Measurements from ENCODE around the gene ACIN1. TPM values are rescaled to one million over a fixed set of nuclear protein-coding genes. Genes with fewer than 3 reads are reported as not detected.

ACIN1 gene
- total and polyA plus RNA-seq, 2 of the 13 experiments (the other 11 are each of a cell fraction or from before 2014, with no cell fraction given) = 165 to 183 TPM

GRCh38 chr14:23105348-23105824 lies 10.4 kb upstream of the ACIN1 start:
- ATAC-seq (no peak), DNase-seq (ENCODE audit: low spot score) (no peak), FAIRE-seq (no peak)
- Histone ChIP-seq H3K36me3 (replicated peaks in 1 of 2; ENCODE audit: control insufficient read depth in 1 of 2, insufficient read depth in 2 of 2, low read length in 2 of 2) (no peaks in the 10 kb centered on the region), H4K20me1 (ENCODE audit: insufficient read depth, low read length) (no peaks in the 10 kb centered on the region), H3K4me1 (ENCODE audit: insufficient read depth, low read length) (peaks cover 40% of the 10 kb centered on the region), H3K27ac (ENCODE audit: extremely low read length, insufficient read depth, low read length) (no peak overlapping the region), H2AFZ (ENCODE audit: low read length) (no peak overlapping the region), H3K4me2 (ENCODE audit: low read depth, low read length) (peak overlapping the region; percentile 70), H3K27me3 (ENCODE audit: control insufficient read depth in 1 of 2, insufficient read depth in 2 of 2, low read length in 2 of 2) (peaks cover 8 to 54% of the 10 kb centered on the region in 2 experiments), H3K9me3 (ENCODE audit: low read length) (no peaks in the 10 kb centered on the region), H3K9ac (ENCODE audit: insufficient read depth, low read depth, low read length) (no peak overlapping the region), H3K4me3 (replicated peaks in 1 of 3; ENCODE audit: insufficient read depth in 1 of 3, low read depth in 2 of 3, low read length in 3 of 3) (0 out of 6 replicates have a peak overlapping the region, but pooled peaks of 1 of the 3 experiments have one; percentile 44), H3K79me2 (ENCODE audit: insufficient read depth, low read length) (no peaks in the 10 kb centered on the region)
- CTCF ChIA-PET (ENCODE audit: low intra/inter-chr PET ratio, low total read pairs) = no interaction called here
- intact Hi-C loops (cut with micrococcal nuclease; ENCODE audit: unreplicated experiment) = no loop called here
- 29% methylated on average over 4 of the region's 4 CpGs for WGBS (ENCODE audit: low lambda C conversion rate)
- POLR2A ChIA-PET = interaction anchor here (4.5 kb wide), 1 partner anchor 10 kb away, joined by 52 read pairs; the partner anchor contains the start of genes ACIN1 and C14orf119
- in situ Hi-C loops (cut with HindIII; ENCODE audit: extremely low pct_ligation_motif_present, low pct_unique_long_range_greater_than_20kb) = loop anchor here (5.0 kb wide), 1 partner anchor 38 kb away; no protein-coding TSS in a partner anchor
- BruUV-seq (replicated peaks) = no TSS peak
- TF ChIP-seq, protein P1, sequence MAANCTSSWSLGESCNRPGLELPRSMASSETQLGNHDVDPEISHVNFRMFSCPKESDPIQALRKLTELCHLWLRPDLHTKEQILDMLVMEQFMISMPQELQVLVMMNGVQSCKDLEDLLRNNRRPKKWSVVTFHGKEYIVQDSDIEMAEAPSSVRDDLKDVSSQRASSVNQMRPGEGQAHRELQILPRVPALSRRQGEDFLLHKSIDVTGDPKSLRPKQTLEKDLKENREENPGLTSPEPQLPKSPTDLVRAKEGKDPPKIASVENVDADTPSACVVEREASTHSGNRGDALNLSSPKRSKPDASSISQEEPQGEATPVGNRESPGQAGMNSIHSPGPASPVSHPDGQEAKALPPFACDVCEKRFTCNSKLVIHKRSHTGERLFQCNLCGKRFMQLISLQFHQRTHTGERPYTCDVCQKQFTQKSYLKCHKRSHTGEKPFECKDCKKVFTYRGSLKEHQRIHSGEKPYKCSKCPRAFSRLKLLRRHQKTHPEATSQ (CRISPR knock-in tag; IDR thresholded peaks at IDR 0.05; ENCODE audit: borderline replicate concordance) = no peak
- no peak for TF ChIP-seq IRF9 (CRISPR knock-in tag; IDR thresholded peaks at IDR 0.05; ENCODE audit: borderline replicate concordance)
- no peak for TF ChIP-seq MAFG (CRISPR knock-in tag; IDR thresholded peaks at IDR 0.05)
- no peak for TF ChIP-seq SMC3 (IDR thresholded peaks at IDR 0.05; ENCODE audit: low read length)
- TF ChIP-seq HNRNPH1 (optimal IDR thresholded peaks at IDR 0.05; ENCODE audit: low read depth, low read length) = no peak
- TF ChIP-seq ZSCAN22 (CRISPR knock-in tag; IDR thresholded peaks at IDR 0.05) = no peak
- TF ChIP-seq, protein P2, sequence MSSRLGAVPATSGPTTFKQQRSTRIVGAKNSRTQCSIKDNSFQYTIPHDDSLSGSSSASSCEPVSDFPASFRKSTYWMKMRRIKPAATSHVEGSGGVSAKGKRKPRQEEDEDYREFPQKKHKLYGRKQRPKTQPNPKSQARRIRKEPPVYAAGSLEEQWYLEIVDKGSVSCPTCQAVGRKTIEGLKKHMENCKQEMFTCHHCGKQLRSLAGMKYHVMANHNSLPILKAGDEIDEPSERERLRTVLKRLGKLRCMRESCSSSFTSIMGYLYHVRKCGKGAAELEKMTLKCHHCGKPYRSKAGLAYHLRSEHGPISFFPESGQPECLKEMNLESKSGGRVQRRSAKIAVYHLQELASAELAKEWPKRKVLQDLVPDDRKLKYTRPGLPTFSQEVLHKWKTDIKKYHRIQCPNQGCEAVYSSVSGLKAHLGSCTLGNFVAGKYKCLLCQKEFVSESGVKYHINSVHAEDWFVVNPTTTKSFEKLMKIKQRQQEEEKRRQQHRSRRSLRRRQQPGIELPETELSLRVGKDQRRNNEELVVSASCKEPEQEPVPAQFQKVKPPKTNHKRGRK (CRISPR knock-in tag; IDR thresholded peaks at IDR 0.05) = no peak
- TF ChIP-seq, protein P3, sequence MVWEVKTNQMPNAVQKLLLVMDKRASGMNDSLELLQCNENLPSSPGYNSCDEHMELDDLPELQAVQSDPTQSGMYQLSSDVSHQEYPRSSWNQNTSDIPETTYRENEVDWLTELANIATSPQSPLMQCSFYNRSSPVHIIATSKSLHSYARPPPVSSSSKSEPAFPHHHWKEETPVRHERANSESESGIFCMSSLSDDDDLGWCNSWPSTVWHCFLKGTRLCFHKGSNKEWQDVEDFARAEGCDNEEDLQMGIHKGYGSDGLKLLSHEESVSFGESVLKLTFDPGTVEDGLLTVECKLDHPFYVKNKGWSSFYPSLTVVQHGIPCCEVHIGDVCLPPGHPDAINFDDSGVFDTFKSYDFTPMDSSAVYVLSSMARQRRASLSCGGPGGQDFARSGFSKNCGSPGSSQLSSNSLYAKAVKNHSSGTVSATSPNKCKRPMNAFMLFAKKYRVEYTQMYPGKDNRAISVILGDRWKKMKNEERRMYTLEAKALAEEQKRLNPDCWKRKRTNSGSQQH (CRISPR knock-in tag; IDR thresholded peaks at IDR 0.05; ENCODE audit: low read depth) = no peak
- TF ChIP-seq PHB2 (IDR thresholded peaks at IDR 0.05; ENCODE audit: partially characterized antibody) = no peak
- TF ChIP-seq NFATC3 (CRISPR knock-in tag; IDR thresholded peaks at IDR 0.05) = 0 out of 2 replicates have a peak, but pooled peaks have one; percentile 51
- no peak for TF ChIP-seq ZNF282 (IDR thresholded peaks at IDR 0.05; ENCODE audit: partially characterized antibody)
- TF ChIP-seq ZNF30 (CRISPR knock-in tag; IDR thresholded peaks at IDR 0.05) = no peak
- no peak for TF ChIP-seq GABPB1 (CRISPR knock-in tag; IDR thresholded peaks at IDR 0.05)
- no peak for TF ChIP-seq SUZ12 (IDR thresholded peaks at IDR 0.05; ENCODE audit: low read depth, low read length)
- TF ChIP-seq NFE2L1 (CRISPR knock-in tag; IDR thresholded peaks at IDR 0.05; ENCODE audit: borderline replicate concordance) = no peak
- TF ChIP-seq WIZ (CRISPR knock-in tag; IDR thresholded peaks at IDR 0.05) = no peak
- TF ChIP-seq KMT2B (CRISPR knock-in tag; IDR thresholded peaks at IDR 0.05) = no peak
- TF ChIP-seq, protein P4, sequence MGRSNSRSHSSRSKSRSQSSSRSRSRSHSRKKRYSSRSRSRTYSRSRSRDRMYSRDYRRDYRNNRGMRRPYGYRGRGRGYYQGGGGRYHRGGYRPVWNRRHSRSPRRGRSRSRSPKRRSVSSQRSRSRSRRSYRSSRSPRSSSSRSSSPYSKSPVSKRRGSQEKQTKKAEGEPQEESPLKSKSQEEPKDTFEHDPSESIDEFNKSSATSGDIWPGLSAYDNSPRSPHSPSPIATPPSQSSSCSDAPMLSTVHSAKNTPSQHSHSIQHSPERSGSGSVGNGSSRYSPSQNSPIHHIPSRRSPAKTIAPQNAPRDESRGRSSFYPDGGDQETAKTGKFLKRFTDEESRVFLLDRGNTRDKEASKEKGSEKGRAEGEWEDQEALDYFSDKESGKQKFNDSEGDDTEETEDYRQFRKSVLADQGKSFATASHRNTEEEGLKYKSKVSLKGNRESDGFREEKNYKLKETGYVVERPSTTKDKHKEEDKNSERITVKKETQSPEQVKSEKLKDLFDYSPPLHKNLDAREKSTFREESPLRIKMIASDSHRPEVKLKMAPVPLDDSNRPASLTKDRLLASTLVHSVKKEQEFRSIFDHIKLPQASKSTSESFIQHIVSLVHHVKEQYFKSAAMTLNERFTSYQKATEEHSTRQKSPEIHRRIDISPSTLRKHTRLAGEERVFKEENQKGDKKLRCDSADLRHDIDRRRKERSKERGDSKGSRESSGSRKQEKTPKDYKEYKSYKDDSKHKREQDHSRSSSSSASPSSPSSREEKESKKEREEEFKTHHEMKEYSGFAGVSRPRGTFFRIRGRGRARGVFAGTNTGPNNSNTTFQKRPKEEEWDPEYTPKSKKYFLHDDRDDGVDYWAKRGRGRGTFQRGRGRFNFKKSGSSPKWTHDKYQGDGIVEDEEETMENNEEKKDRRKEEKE (IDR thresholded peaks at IDR 0.05) = no peak

All from HepG2 (cell line).